ENCODE results near the gene NCL. TPM values are rescaled to one million over a fixed set of nuclear protein-coding genes. Genes with fewer than 3 reads are reported as not detected.

The NCL gene
- total and polyA plus RNA-seq, 4 donors = 83.1 to 139 (median 107) TPM

GRCh38 chr2:231425811-231426703 lies 38.2 kb downstream of the NCL start:
- WGBS = 82% methylated on average over 21 of the region's 21 CpGs
- no peaks in the 10 kb centered on the region for H3K9me3 ChIP-seq (ENCODE audit: control insufficient read depth in 4 of 4, low read length in 3 of 4)
- no peaks in the 10 kb centered on the region for H3K36me3 ChIP-seq (ENCODE audit: control insufficient read depth in 4 of 4, insufficient read depth in 3 of 4, low read depth in 1 of 4, low read length in 3 of 4)
- no peaks in the 10 kb centered on the region for H3K4me1 ChIP-seq (ENCODE audit: control insufficient read depth in 4 of 4, insufficient read depth in 4 of 4, low read length in 3 of 4)
- no peak overlapping the region for H3K27ac ChIP-seq (ENCODE audit: low read depth in 1 of 2, low read length in 2 of 2)
- no peak overlapping the region for H3K4me3 ChIP-seq (ENCODE audit: low read depth in 1 of 3, low read length in 3 of 3)
- H3K27me3 ChIP-seq (ENCODE audit: control insufficient read depth in 4 of 4, insufficient read depth in 4 of 4, low read length in 3 of 4) = no peaks in the 10 kb centered on the region
- TF ChIP-seq YY1 (IDR thresholded peaks at IDR 0.05) (no peak), REST (IDR thresholded peaks at IDR 0.05) (no peak), FOXA1 (IDR thresholded peaks at IDR 0.05) (no peak), MAX (IDR thresholded peaks at IDR 0.05) (no peak), SP1 (IDR thresholded peaks at IDR 0.05) (no peak), HNF4G (IDR thresholded peaks at IDR 0.05) (no peak), RAD21 (IDR thresholded peaks at IDR 0.05) (no peak), ATF3 (IDR thresholded peaks at IDR 0.05) (no peak), HNF4A (conservative IDR thresholded peaks at IDR 0.05) (no peak)
- H3K9ac ChIP-seq (ENCODE audit: low read depth in 1 of 2, low read length in 2 of 2) = no peak overlapping the region
- no peak for DNase-seq (ENCODE audit: low spot score)

GRCh38 chr2:231425291-231425810 lies 38.9 kb downstream of the NCL start:
- Histone ChIP-seq H3K27ac (ENCODE audit: low read depth in 1 of 2, low read length in 2 of 2) (no peak overlapping the region), H3K27me3 (ENCODE audit: control insufficient read depth in 4 of 4, insufficient read depth in 4 of 4, low read length in 3 of 4) (no peaks in the 10 kb centered on the region), H3K36me3 (ENCODE audit: control insufficient read depth in 4 of 4, insufficient read depth in 3 of 4, low read depth in 1 of 4, low read length in 3 of 4) (no peaks in the 10 kb centered on the region), H3K9me3 (ENCODE audit: control insufficient read depth in 4 of 4, low read length in 3 of 4) (no peaks in the 10 kb centered on the region), H3K4me1 (ENCODE audit: control insufficient read depth in 4 of 4, insufficient read depth in 4 of 4, low read length in 3 of 4) (no peaks in the 10 kb centered on the region), H3K9ac (ENCODE audit: low read depth in 1 of 2, low read length in 2 of 2) (no peak overlapping the region), H3K4me3 (ENCODE audit: low read depth in 1 of 3, low read length in 3 of 3) (no peak overlapping the region)
- WGBS = 79% methylated on average over 8 of the region's 8 CpGs
- no peak for TF ChIP-seq MAX (IDR thresholded peaks at IDR 0.05)
- TF ChIP-seq FOXA2 (IDR thresholded peaks at IDR 0.05) = no peak
- no peak for TF ChIP-seq TAF1 (conservative IDR thresholded peaks at IDR 0.05)
- no peak for TF ChIP-seq EGR1 (IDR thresholded peaks at IDR 0.05; ENCODE audit: low read depth in 2 of 2)
- no peak for TF ChIP-seq CTCF (IDR thresholded peaks at IDR 0.05; ENCODE audit: low read depth, low read length, missing input control)
- no peak for TF ChIP-seq ZBTB33 (IDR thresholded peaks at IDR 0.05)
- TF ChIP-seq YY1 (IDR thresholded peaks at IDR 0.05) = no peak
- TF ChIP-seq RXRA (IDR thresholded peaks at IDR 0.05) = no peak
- TF ChIP-seq FOXA1 (IDR thresholded peaks at IDR 0.05) = no peak
- TF ChIP-seq ATF3 (IDR thresholded peaks at IDR 0.05) = no peak
- no peak for TF ChIP-seq JUND (IDR thresholded peaks at IDR 0.05)
- no peak for TF ChIP-seq GABPA (IDR thresholded peaks at IDR 0.05 in 1 of 2, conservative IDR thresholded peaks at IDR 0.05 in 1 of 2)
- DNase-seq (ENCODE audit: low spot score) = no peak

Measured in liver (tissue), 9 donors.